GM12878 (cell line): ENCODE results near the gene MRPS22. TPM values are rescaled to one million over a fixed set of nuclear protein-coding genes. Genes with fewer than 3 reads are reported as not detected.

Experiments
- ATAC-seq: fragments of 200-7000 bp; cut with Tn5 transposase; 3 replicates; pipeline ENCODE4 v1.9.1; 2020; ENCODE audit warnings: mild to moderate bottlenecking, moderate library complexity
- BruUV-seq: library from RNA; stranded (reverse); fragments of 400-500 nt; replicated peaks from 2 replicates; lab custom pipeline; 2021; lab: Mats Ljungman, UMichigan
- CTCF ChIA-PET: fragments of 300-600 bp; sonication (Branson Sonifier 250); formaldehyde crosslinking; extraction: SDS; loops from one replicate; lab custom pipeline; 2021; ENCODE audit warnings: inconsistent platforms; lab: Yijun Ruan, JAX
- POLR2A ChIA-PET: fragments of 350-600 bp; formaldehyde crosslinking; extraction: SDS; loops from one replicate; lab custom pipeline; 2021; ENCODE audit warnings: inconsistent platforms; lab: Charles Lee
- RAD21 ChIA-PET: fragments of 300-600 bp; sonication (Branson Sonifier 250); formaldehyde crosslinking; loops from one replicate; lab custom pipeline; 2023; ENCODE audit warnings: antibody characterized with exemption; ENCODE audit not compliant: unreplicated experiment; lab: Charles Lee
- SMC1A ChIA-PET: fragments of 300-600 bp; sonication (Branson Sonifier 250); formaldehyde crosslinking; loops from one replicate; lab custom pipeline; 2023; ENCODE audit not compliant: unreplicated experiment, uncharacterized antibody; lab: Charles Lee
- DNase-seq: peaks from one replicate; pipeline ENCODE4 v3.0.0-alpha.2; 2011; ENCODE audit warnings: low read depth, low spot score
- FAIRE-seq: peaks from 3 replicates; lab custom pipeline; 2011; peaks lifted over from hg19 to GRCh38; lab: Jason Lieb, UNC
- H2AFZ ChIP-seq: 2 replicates; pipeline ENCODE4 v1.6.0; 2011; ENCODE audit warnings: low read depth, low read length, control low read depth; ENCODE audit not compliant: control insufficient read depth
- H3K27ac ChIP-seq: 2 replicates; pipeline ENCODE4 v1.5.1; 2011; ENCODE audit warnings: control low read depth; ENCODE audit not compliant: control insufficient read depth, insufficient read depth
- H3K27me3 ChIP-seq, 2 experiments: replicated peaks in 1 of 2; 2 replicates each; pipeline versions ENCODE4 v1.6.0 to v1.6.1; 2011; ENCODE audit warnings: low read length in 1 of 2; ENCODE audit not compliant: control insufficient read depth in 2 of 2, insufficient read depth in 2 of 2
- H3K36me3 ChIP-seq, 2 experiments: 2 replicates each; pipeline ENCODE4 v1.5.1; 2011; ENCODE audit warnings: low read length in 1 of 2; ENCODE audit not compliant: control insufficient read depth in 2 of 2, insufficient read depth in 2 of 2
- H3K4me1 ChIP-seq: 2 replicates; pipeline ENCODE4 v1.6.1; 2011; ENCODE audit warnings: mild to moderate bottlenecking, low read length, moderate library complexity, mixed read lengths; ENCODE audit not compliant: control insufficient read depth, insufficient read depth
- H3K4me2 ChIP-seq: 2 replicates; pipeline ENCODE4 v1.6.0; 2011; ENCODE audit warnings: control low read depth; ENCODE audit not compliant: control insufficient read depth, insufficient read depth
- H3K4me3 ChIP-seq: fragments of 200-600 bp; sonication (generic); 2 replicates; pipeline ENCODE4 v1.5.1; 2016
- H3K79me2 ChIP-seq: 2 replicates; pipeline ENCODE4 v1.6.0; 2011; ENCODE audit warnings: low read length; ENCODE audit not compliant: control insufficient read depth, insufficient read depth
- H3K9ac ChIP-seq: 2 replicates; pipeline ENCODE4 v1.8.0; 2011; ENCODE audit warnings: low read length, control low read depth, mixed read lengths; ENCODE audit not compliant: control insufficient read depth, insufficient read depth
- H3K9me3 ChIP-seq: replicated peaks from 3 replicates; pipeline ENCODE4 v1.5.1; 2011; ENCODE audit warnings: mild to moderate bottlenecking, low read length; ENCODE audit not compliant: control insufficient read depth, insufficient read depth
- H4K20me1 ChIP-seq: 2 replicates; pipeline ENCODE4 v1.6.0; 2011; ENCODE audit not compliant: control insufficient read depth, insufficient read depth
- BCL11A ChIP-seq: IDR thresholded peaks from 2 replicates; pipeline ENCODE4 v1.6.1; 2011; ENCODE audit warnings: low read depth, low read length
- BRCA1 ChIP-seq: IDR thresholded peaks from 2 replicates; pipeline ENCODE4 v1.6.1; 2011; ENCODE audit warnings: low read depth, low read length, improper control_type of control experiment
- CHD4 ChIP-seq: fragments of 200-600 bp; sonication (generic); IDR thresholded peaks from 2 replicates; pipeline ENCODE4 v1.6.1; 2016; ENCODE audit warnings: mild to moderate bottlenecking
- ESRRA ChIP-seq: IDR thresholded peaks from 2 replicates; pipeline ENCODE4 v1.6.1; 2012; ENCODE audit warnings: mild to moderate bottlenecking, low read length, improper control_type of control experiment
- EZH2 ChIP-seq: IDR thresholded peaks from 2 replicates; pipeline ENCODE4 v1.6.1; 2012; ENCODE audit warnings: low read depth, mild to moderate bottlenecking, control low read depth, inconsistent platforms, low read length, borderline replicate concordance; ENCODE audit not compliant: control insufficient read depth
- GABPA ChIP-seq: IDR thresholded peaks from 2 replicates; pipeline ENCODE4 v1.6.1; 2014; ENCODE audit warnings: antibody characterized with exemption, low read depth, mild to moderate bottlenecking, inconsistent platforms
- HCFC1 ChIP-seq: fragments of 150-350 bp; IDR thresholded peaks from 2 replicates; pipeline ENCODE4 v1.6.1; 2014; ENCODE audit warnings: low read length
- MEF2B ChIP-seq: fragments of 450-650 bp; IDR thresholded peaks from 2 replicates; pipeline ENCODE4 v1.6.1; 2018; ENCODE audit warnings: mild to moderate bottlenecking, moderate library complexity; ENCODE audit not compliant: partially characterized antibody, poor library complexity, severe bottlenecking
- MXI1 ChIP-seq: fragments of 150-350 bp; IDR thresholded peaks from 2 replicates; pipeline ENCODE4 v1.6.1; 2011; ENCODE audit warnings: low read depth, mild to moderate bottlenecking, inconsistent platforms, low read length, improper control_type of control experiment
- NFYB ChIP-seq: IDR thresholded peaks from 2 replicates; pipeline ENCODE4 v1.6.1; 2011; ENCODE audit warnings: low read depth, mild to moderate bottlenecking, low read length, improper control_type of control experiment, moderate library complexity; ENCODE audit not compliant: insufficient read depth
- RAD21 ChIP-seq: IDR thresholded peaks from 2 replicates; pipeline ENCODE4 v1.6.1; 2011; ENCODE audit warnings: mild to moderate bottlenecking, low read depth, low read length, moderate library complexity; ENCODE audit not compliant: insufficient read depth
- SMC3 ChIP-seq: IDR thresholded peaks from 2 replicates; pipeline ENCODE4 v1.6.1; 2011; ENCODE audit warnings: low read length, improper control_type of control experiment, borderline replicate concordance
- TCF12 ChIP-seq: IDR thresholded peaks from 2 replicates; pipeline ENCODE4 v1.6.1; 2011; ENCODE audit warnings: low read depth, mild to moderate bottlenecking, low read length
- ZBED1 ChIP-seq: IDR thresholded peaks from 2 replicates; pipeline ENCODE4 v1.6.1; 2016; ENCODE audit warnings: borderline replicate concordance
- WGBS: methylation state at CpG from one replicate; pipeline ENCODE4 v1.1.6; 2016; ENCODE audit warnings: low lambda C conversion rate; ENCODE audit not compliant: insufficient replicate concordance, insufficient coverage; ENCODE audit errors: missing lambda C conversion rate; 5-methylcytosine and 5-hydroxymethylcytosine counted together
- in situ Hi-C: fragments of 300-500 bp; cut with MboI; formaldehyde crosslinking; loops from 9 replicates; pipeline ENCODE4 v1.14.3; 2018; ENCODE audit warnings: mixed read lengths
- intact Hi-C: fragments of 100-400 bp; cut with micrococcal nuclease; formaldehyde crosslinking; loops from one replicate; pipeline ENCODE4 v1.14.2; 2022; ENCODE audit not compliant: unreplicated experiment
- polyA plus RNA-seq, 11 experiments: library from polyadenylated mRNA; depleted of rRNA in 4 of 11; unstranded in 6 of 11; stranded (reverse) in 5 of 11; fragments of >200 nt; fragmentation: Nextera tagmentation in 4 of 11; fragmentation: Illumina TruSeq in 1 of 11; extraction: Ambion mirVana in 4 of 11; extraction: Trizol in 1 of 11; gene quantifications; 1 replicate in 1 of 11; 2 replicates in 10 of 11; pipeline versions ENCODE4 v1.2.1 to v1.2.3, GENCODE V29; 2011 to 2016; ENCODE audit warnings: inconsistent platforms in 2 of 11, missing spikeins in 2 of 11, low read depth in 1 of 11
- total RNA-seq, 4 experiments: library from RNA; depleted of rRNA in 3 of 4; stranded (reverse); fragments of >200 nt in 3 of 4; fragmentation: Illumina TruSeq in 1 of 4; extraction: Trizol in 1 of 4; gene quantifications; 2 replicates each; pipeline versions ENCODE4 v1.2.1 to v1.2.3, GENCODE V29; 2013 to 2021
- TF ChIP-seq, protein P1 (sequence below): fragments of 450-650 bp; formaldehyde crosslinking; IDR thresholded peaks from 2 replicates; pipeline ENCODE4 v1.4.0; 2022; ENCODE audit warnings: mild to moderate bottlenecking, moderate library complexity

Gene MRPS22
- total and polyA plus RNA-seq, 10 of the 15 experiments (the other 5 are each of a cell fraction or from before 2014, with no cell fraction given), result 44.3 to 146 (median 75.2) TPM

DNA sequence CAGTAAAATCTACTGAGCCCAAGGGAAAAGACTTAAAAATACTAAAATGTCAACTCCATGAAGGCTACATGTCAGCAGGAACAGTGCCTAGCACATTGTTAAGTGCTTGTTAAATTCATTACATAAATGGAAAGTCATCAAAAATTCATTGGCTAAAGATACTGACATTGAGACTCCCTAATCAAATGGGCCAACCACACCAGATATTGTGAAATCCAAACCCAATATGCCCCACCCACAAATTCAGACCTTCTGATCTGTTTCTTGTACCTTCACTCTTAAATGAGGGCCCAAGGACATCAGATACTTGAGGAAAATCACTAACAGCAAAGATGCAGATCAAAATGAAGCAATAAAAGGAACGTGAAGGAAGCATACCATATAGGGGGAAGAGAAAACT lies 20.7 kb downstream of the MRPS22 start:
- Histone ChIP-seq H3K4me2 (no peak overlapping the region), H3K4me3 (no peak overlapping the region), H4K20me1 (no peaks in the 10 kb centered on the region; the same call in 1 of the 2 replicates), H3K4me1 (no peaks in the 10 kb centered on the region), H3K27ac (no peak overlapping the region), H3K79me2 (no peaks in the 10 kb centered on the region), H3K9ac (no peak overlapping the region), H3K9me3 (no peaks in the 10 kb centered on the region), H2AFZ (no peak overlapping the region), H3K27me3 (no peaks in the 10 kb centered on the region), H3K36me3 (peaks cover 7 to 41% of the 10 kb centered on the region in 2 experiments)
- CTCF ChIA-PET, result no interaction called here
- WGBS, result 100% methylated on average over 1 of the region's 1 CpG
- no peak for DNase-seq
- RAD21 ChIA-PET, result no interaction called here
- POLR2A ChIA-PET, result no interaction called here
- FAIRE-seq, result no peak
- SMC1A ChIA-PET, result no interaction called here
- in situ Hi-C loops, result no loop called here
- intact Hi-C loops, result no loop called here
- no peak for ATAC-seq
- TF ChIP-seq BCL11A, result no peak
- TF ChIP-seq RAD21, result no peak
- no peak for TF ChIP-seq HCFC1
- TF ChIP-seq BRCA1, result no peak
- TF ChIP-seq ZBED1, result no peak
- TF ChIP-seq MXI1, result no peak
- TF ChIP-seq CHD4, result no peak
- TF ChIP-seq, protein P1, sequence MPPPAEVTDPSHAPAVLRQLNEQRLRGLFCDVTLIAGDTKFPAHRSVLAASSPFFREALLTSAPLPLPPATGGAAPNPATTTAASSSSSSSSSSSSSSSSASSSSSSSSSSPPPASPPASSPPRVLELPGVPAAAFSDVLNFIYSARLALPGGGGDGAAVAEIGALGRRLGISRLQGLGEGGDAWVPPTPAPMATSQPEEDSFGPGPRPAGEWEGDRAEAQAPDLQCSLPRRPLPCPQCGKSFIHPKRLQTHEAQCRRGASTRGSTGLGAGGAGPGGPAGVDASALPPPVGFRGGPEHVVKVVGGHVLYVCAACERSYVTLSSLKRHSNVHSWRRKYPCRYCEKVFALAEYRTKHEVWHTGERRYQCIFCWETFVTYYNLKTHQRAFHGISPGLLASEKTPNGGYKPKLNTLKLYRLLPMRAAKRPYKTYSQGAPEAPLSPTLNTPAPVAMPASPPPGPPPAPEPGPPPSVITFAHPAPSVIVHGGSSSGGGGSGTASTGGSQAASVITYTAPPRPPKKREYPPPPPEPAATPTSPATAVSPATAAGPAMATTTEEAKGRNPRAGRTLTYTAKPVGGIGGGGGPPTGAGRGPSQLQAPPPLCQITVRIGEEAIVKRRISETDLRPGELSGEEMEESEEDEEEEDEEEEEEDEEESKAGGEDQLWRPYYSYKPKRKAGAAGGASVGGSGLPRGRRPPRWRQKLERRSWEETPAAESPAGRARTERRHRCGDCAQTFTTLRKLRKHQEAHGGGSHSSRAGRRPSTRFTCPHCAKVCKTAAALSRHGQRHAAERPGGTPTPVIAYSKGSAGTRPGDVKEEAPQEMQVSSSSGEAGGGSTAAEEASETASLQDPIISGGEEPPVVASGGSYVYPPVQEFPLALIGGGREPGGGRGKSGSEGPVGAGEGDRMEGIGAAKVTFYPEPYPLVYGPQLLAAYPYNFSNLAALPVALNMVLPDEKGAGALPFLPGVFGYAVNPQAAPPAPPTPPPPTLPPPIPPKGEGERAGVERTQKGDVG, result no peak
- TF ChIP-seq GABPA, result no peak
- no peak for TF ChIP-seq TCF12
- TF ChIP-seq SMC3, result no peak
- no peak for TF ChIP-seq NFYB
- TF ChIP-seq MEF2B, result no peak
- no peak for TF ChIP-seq EZH2
- TF ChIP-seq ESRRA, result no peak
- no TSS peak for BruUV-seq
